HTERT RPE-1 (cell line): Measurements from ENCODE around the gene PTCSC3.

Experiments
- in situ Hi-C: fragments of 300-500 bp; cut with MboI; formaldehyde crosslinking; loops from 4 replicates; pipeline ENCODE4 v1.14.3; 2020; ENCODE audit warnings: low sequenced_read_pairs

The PTCSC3 gene

DNA sequence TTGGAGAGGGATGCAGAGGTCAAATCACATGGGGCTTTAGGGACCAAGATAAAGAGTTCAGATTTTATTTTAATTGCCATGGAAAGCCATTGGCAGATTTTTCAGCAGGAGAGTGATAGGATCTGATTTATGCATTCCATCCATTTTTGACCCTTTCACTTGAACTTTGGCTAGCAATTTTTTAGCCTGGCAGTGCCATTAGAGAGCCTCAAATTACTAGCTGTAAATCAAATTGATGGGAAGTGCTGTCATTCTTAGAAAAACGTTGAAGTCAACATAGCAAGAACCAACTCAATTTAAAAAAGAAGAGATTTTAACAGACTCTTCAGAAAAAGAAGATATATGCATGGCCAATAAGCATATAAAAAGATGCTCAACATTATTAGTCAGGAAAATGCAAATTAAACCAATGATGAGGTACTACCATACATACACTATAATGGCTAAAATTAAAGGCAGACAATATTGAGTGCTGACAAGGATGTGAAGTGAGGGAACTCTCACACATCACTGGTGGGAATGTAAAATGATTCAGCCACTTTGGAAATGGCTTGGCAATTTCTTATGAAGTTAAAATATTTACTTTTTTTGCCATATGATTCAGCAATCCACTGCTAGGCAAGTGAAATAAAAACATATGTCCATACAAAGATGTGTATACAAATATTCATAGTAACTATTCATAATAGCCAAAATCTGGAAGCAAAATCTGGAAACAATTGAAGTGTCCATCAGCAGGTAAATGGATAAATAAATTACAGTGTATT, 89.7 kb downstream of the PTCSC3 start:
- in situ Hi-C loops = no loop called here

DNA sequence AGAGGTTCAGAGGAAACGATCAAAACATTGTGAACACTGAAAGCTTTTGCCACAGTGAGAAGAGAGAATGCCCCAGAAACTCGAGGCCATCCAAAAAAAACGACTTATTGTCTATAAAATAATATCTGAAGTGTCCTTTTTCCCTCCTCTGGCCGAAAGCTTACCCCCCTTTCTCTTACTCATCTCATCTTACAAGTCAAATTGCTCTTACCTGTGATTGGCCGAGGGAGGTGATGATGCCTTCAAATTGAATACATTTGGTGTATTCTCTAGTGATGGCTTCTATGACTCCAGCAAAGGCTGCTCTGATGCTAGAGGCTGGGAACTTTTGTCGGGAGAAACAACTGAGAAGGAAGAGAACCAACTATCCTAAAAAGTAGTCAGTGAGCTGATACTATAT, 90.7 kb downstream of the PTCSC3 start:
- in situ Hi-C loops = no loop called here
